ENCODE data around the gene OAF.
"Not testable (repeated sequence)": the region's sequence is repeated elsewhere in the genome, so short reads cannot be mapped to it uniquely, and the experiment has no call there.

The OAF gene

GRCh38 chr11:120240866-120241265 is 30.0 kb downstream of the OAF start:
- FAIRE-seq: no peak
- DNase-seq (ENCODE audit: low spot score): no peak

GRCh38 chr11:120241277-120241676 is 30.4 kb downstream of the OAF start:
- DNase-seq (ENCODE audit: low spot score) (no peak), FAIRE-seq (no peak)

- DNase-seq (ENCODE audit: low spot score) (no peak), FAIRE-seq (no peak)
These were observed 32.4 kb downstream of the OAF start for GRCh38 chr11:120243221-120243620.

- FAIRE-seq: no peak
- DNase-seq (ENCODE audit: low spot score): peak; percentile 21
These were observed 33.9 kb downstream of the OAF start for GRCh38 chr11:120244476-120245365.

DNA sequence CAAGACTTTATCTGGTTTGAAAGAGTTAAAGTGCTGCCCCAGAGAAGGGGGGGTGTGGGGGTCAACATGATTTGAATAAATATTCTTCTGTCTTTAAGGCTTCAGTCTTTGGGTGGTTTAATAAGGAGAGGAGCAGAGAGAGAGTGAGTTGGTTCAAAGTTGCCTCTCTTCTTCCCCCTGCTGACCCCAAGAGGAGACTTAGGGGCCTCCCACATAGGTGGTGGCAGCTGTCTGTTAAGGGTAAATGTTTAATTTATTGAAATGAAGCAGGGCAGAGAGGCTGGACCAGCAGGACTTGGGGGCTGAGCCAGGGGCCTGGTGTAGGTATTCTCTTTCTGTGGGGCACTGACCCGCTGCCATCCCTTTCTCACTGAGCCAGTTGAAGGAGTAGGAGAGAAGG is 34.6 kb downstream of the OAF start:
- FAIRE-seq: no peak
- no peak for DNase-seq (ENCODE audit: low spot score)

DNA sequence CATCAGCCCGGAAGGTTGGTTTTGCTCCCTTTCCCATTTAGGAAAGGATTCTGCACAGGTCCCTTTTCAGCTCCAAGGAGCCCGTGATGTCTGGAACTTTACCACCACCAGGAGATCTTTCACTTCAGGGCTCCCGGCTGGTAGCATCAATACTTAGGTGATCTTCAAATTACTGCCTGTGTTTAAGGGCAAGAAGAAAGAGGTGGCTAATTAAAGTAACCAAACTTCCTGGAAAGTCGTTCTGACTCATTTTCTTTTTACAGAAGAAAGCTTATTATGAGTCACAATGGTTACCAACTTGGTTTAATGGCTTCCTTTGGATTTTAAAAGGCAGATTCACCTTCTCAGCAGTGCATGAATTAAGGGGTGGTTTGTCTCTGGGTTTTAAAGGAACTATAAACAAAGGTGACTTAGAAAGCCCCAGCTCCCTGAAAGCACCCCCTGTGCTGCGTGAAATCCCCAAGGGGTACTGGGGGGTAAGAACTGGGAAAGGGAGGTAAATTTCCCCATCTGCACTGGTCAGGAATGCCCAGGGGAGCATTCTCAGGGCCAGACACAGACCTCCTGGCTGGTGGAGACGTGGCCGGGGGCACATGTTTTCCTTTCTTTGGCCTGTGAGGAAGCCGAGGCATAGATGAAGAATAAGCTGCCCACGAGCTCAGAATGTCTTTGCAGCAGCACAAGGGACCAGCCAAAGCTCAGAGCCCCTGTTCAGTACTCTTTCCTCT is 37.9 kb downstream of the OAF start:
- peak; percentile 33 for DNase-seq (ENCODE audit: low spot score)
- peak; percentile 81 for FAIRE-seq

- FAIRE-seq (no peak), DNase-seq (ENCODE audit: low spot score) (no peak)
These were observed 38.7 kb downstream of the OAF start for GRCh38 chr11:120249279-120250262.

- DNase-seq (ENCODE audit: low spot score); FAIRE-seq: not testable (repeated sequence)
These were observed 42.5 kb downstream of the OAF start for GRCh38 chr11:120253377-120253776.

DNA sequence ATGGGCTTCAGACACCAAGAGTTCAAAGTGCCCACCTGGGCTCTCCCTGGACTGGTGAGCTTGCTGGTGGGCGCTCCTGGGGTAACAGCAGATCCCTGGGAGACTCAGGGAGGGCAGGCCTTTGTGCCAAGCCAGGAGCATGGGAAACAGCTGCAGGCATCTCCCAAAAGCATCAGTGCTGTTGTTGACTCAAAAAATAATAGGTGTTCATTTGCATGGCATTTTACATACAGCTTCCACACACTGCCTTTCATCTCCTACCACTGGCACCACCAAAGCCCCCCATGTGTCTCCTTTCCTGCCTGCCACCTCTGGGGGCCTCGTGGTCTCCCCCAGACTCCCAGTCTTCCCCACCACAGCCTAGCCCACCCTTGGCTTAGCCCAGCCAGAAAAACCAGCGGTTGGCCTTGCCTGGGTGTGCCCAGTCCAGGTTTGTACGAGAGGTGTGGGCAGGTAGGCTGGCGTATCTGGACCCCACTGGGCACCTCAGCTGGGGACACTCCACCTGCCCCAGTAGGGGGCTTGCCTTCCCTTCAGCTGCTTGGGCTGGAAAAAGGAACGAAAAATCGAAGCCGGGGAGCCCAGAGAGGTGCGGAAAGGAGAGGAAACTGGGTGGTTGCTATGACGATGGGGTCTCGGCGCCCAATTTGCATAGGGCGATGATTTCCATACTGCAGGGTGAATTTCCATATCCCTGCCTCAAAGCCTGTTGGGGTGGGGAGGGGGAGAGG is 44.1 kb downstream of the OAF start:
- no peak for DNase-seq (ENCODE audit: low spot score)
- no peak for FAIRE-seq

DNA sequence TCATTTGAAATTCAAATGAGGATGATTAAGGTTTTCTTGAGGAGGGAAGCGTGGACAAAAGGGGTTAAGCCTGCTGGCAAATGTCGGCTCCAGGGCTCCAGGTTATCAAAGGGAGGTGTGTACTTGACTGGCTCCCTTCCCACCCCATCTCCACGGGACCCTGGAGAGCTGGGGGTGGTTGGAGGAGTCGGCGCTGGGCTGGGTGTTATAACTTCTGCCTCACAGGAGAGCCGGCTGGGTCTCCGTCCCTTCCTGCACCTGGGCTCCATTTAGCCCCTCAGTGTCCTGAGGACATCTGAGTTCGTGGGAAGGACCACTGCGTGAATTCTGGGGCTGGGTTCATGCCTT is 44.7 kb downstream of the OAF start:
- DNase-seq (ENCODE audit: low spot score) (no peak), FAIRE-seq (no peak)

DNA sequence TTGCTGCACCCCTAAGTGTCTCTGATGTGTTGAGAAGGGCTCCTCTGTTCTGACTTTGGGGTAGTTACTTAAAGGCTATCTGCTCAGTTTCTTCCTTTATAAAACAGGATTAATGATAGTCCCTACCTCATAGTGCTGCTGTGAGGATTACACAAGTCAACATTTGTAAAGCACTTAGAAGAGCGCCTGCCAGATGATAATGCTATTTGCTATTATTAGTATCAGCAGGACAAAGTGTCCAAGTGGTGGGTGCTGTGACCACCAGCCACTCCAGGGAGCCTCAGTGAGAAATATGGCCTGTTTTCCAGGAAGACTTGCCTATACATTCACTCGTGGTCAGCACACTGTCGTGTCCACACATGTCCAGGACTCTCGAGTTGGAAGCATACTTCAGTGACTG is 45.3 kb downstream of the OAF start:
- no peak for FAIRE-seq
- no peak for DNase-seq (ENCODE audit: low spot score)

- DNase-seq (ENCODE audit: low spot score) (no peak), FAIRE-seq (no peak)
These were observed 45.9 kb downstream of the OAF start for GRCh38 chr11:120256779-120257178.

DNA sequence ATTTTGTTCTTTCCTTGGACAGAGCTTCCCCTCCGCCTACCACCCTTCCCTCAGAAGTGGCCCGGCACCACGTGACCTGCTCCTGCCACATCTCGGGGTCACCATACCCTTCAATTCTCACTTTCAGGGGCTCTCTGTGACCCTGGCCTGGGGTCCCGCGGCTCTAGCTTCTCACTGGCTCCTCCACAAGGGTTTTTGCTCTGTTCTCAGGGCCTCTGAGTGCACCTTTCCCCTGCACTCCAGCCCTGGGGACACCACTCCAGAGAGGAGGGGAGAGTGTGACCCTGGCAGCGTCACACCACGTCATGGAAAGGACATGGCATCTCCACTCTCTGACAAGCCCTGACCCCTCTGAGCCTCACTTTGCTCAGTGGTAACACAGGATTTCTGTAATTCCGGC is 46.5 kb downstream of the OAF start:
- FAIRE-seq (no peak), DNase-seq (ENCODE audit: low spot score) (no peak)

DNA sequence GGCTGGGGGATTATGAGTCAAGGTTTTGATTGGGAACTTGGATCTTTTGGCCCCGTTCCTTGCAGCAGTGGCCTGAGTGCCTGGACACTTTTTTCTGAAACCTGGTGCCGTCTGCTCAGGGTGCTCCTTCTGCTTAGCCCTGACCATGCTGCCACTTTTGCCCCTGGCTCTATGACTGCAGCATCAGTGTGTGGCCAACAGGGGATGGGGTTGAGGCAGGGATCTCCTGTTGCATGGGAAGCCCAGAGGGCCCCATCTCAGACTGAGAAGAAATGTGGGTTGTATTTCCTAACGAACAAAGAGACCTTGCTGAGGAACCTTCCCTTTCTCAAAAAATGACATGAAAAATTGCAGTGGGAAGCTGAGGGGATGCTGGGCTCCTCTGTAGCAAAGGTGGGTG is 47.8 kb downstream of the OAF start:
- DNase-seq (ENCODE audit: low spot score) (no peak), FAIRE-seq (no peak)

DNA sequence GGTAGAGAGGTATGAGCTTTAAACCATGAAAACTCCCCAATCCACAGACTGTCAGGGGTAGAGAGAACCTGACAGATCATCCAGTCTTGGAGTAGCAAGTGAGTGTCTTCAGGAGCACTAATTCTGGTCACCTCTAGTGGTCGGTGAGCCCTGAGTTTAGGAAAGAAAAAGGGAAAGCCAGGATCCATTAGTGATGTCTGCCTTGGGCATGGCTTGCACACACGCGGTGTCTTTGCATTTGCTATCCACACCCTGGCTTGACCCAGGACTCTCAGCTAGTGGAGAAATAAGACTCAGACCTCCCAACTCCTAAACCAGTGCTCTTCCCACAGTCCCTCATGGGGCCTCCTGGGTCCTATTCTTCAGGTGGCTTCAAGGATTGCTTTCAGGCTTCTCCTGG is 48.4 kb downstream of the OAF start:
- no peak for FAIRE-seq
- no peak for DNase-seq (ENCODE audit: low spot score)

- FAIRE-seq (no peak), DNase-seq (ENCODE audit: low spot score) (no peak)
These were observed 49.2 kb downstream of the OAF start for GRCh38 chr11:120259988-120260565.

DNA sequence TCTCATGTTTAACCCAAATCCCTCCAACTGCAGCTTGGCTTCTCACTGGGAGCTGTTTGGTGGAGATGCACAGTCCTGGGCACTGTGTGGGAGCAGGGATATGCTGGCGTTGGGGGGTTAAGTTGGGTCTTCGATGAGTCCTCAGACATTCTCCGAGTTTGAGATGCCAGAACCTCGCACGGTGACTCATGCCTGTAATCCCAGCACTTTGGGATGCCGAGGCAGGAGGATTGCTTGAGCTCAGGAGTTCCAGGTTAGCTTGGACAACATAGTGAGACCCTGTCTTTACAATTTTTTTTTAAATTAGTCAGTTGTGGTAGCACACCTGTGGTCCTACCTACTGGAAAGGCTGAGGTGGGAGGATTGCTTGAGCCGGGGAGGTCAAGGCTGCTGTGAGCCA is 49.8 kb downstream of the OAF start:
- FAIRE-seq: no peak

GRCh38 chr11:120261321-120261720 is 50.5 kb downstream of the OAF start:
- DNase-seq (ENCODE audit: low spot score): no peak
- no peak for FAIRE-seq

More for the DNA sequence above, 49.8 kb downstream of the OAF start:
- no peak for DNase-seq (ENCODE audit: low spot score)

- DNase-seq (ENCODE audit: low spot score): no peak
- no peak for FAIRE-seq
These were observed 51.1 kb downstream of the OAF start for GRCh38 chr11:120261931-120262330.

GRCh38 chr11:120267319-120267718 is 56.5 kb downstream of the OAF start:
- no peak for FAIRE-seq

DNA sequence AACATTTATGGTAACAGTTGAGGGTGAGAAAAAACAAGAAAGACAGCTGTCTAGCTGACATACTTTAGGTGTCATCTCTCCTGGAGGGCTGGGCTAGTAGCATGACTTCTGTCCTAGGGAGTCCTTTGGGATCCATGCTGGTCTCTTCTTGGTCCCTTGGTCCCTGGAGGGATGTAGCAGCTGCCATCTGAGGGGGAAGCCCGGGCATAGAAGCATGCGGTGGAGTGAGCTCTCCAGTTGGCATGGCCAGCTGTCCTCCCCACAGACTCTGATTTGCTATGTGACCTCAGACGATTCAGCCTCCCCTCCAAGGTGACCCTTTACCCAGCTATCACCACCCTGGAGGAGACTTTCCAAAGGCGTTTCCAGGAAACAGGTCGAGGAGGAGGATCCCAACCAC is 57.9 kb downstream of the OAF start:
- DNase-seq (ENCODE audit: low spot score): no peak
- FAIRE-seq: no peak

More at GRCh38 chr11:120267319-120267718, 56.5 kb downstream of the OAF start:
- DNase-seq (ENCODE audit: low spot score): no peak

Measured in RCC 7860 (cell line).